Stimulated activated effector memory CD8-positive, alpha-beta T cell treated with anti-CD3 and anti-CD28 coated beads, Interleukin-12 subunit alpha, Interleukin-12 subunit beta, amount 100 ng/mL, for 72 hours (primary cell): Measurements from ENCODE around the gene COX8C.
"Not testable (repeated sequence)": the region's sequence is repeated elsewhere in the genome, so short reads cannot be mapped to it uniquely, and the experiment has no call there.

Source experiments
- ATAC-seq: fragments of 150-1000 bp; cut with Tn5 transposase; 2 replicates; pipeline ENCODE4 v1.10.0; 2021
- DNase-seq, 2 donors: peaks; one replicate each; pipeline ENCODE4 v3.0.0; 2021 to 2022; ENCODE audit warnings: low spot score in 2 of 2
- H3K27ac Mint-ChIP-seq: one replicate; pipeline ENCODE4 v1.8.0; 2022; ENCODE audit warnings: mild to moderate bottlenecking, mixed read lengths
- H3K36me3 Mint-ChIP-seq: one replicate; pipeline ENCODE4 v1.8.0; 2022; ENCODE audit warnings: mild to moderate bottlenecking, mixed read lengths
- H3K4me1 Mint-ChIP-seq: one replicate; pipeline ENCODE4 v1.8.0; 2022; ENCODE audit warnings: mixed read lengths
- H3K4me3 Mint-ChIP-seq: one replicate; pipeline ENCODE4 v1.8.0; 2022; ENCODE audit warnings: mild to moderate bottlenecking, mixed read lengths
- H3K9me3 Mint-ChIP-seq: one replicate; pipeline ENCODE4 v1.8.0; 2022; ENCODE audit warnings: mixed read lengths

COX8C gene

GRCh38 chr14:93384256-93384655 is 37.3 kb downstream of the COX8C start:
- H3K36me3 Mint-ChIP-seq, DNase-seq, ATAC-seq, H3K27ac Mint-ChIP-seq, H3K4me1 Mint-ChIP-seq, H3K4me3 Mint-ChIP-seq, H3K9me3 Mint-ChIP-seq: not testable (repeated sequence)

- ATAC-seq = no peak
- no peak overlapping the region for H3K4me3 Mint-ChIP-seq
- DNase-seq = no peak
- peaks cover 9% of the 10 kb centered on the region for H3K9me3 Mint-ChIP-seq
- H3K27ac Mint-ChIP-seq = no peak overlapping the region
- H3K4me1 Mint-ChIP-seq = no peaks in the 10 kb centered on the region
- H3K36me3 Mint-ChIP-seq = no peaks in the 10 kb centered on the region
Measured at GRCh38 chr14:93395231-93395630, 48.2 kb downstream of the COX8C start.

- Mint-ChIP-seq H3K9me3 (peaks cover 9% of the 10 kb centered on the region), H3K4me1 (no peaks in the 10 kb centered on the region), H3K27ac (no peak overlapping the region), H3K4me3 (no peak overlapping the region), H3K36me3 (no peaks in the 10 kb centered on the region)
- ATAC-seq (no peak), DNase-seq (no peak)
Measured at GRCh38 chr14:93396456-93396855, 49.5 kb downstream of the COX8C start.
